CD4-positive, alpha-beta T cell treated with Interleukin-21 for 1 hour (primary cell): ENCODE results near the gene IGSF21.
"Not testable (repeated sequence)": the region's sequence is repeated elsewhere in the genome, so short reads cannot be mapped to it uniquely, and the experiment has no call there.

Experiments
- DNase-seq: peaks from one replicate; pipeline ENCODE4 v3.0.0-alpha.2; 2020

The IGSF21 gene

GRCh38 chr1:18340787-18341186, 233.2 kb downstream of the IGSF21 start:
- DNase-seq: no peak

GRCh38 chr1:18341291-18342069, 233.9 kb downstream of the IGSF21 start:
- no peak for DNase-seq

- no peak for DNase-seq
Measured at GRCh38 chr1:18342744-18343143, 235.1 kb downstream of the IGSF21 start.

- no peak for DNase-seq
Measured at GRCh38 chr1:18343581-18343980, 236.0 kb downstream of the IGSF21 start.

GRCh38 chr1:18344755-18345154, 237.2 kb downstream of the IGSF21 start:
- DNase-seq: no peak

GRCh38 chr1:18347559-18347958, 240.0 kb downstream of the IGSF21 start:
- DNase-seq: no peak

GRCh38 chr1:18348354-18348753, 240.8 kb downstream of the IGSF21 start:
- no peak for DNase-seq

- no peak for DNase-seq
Measured at GRCh38 chr1:18350747-18351146, 243.1 kb downstream of the IGSF21 start.

GRCh38 chr1:18351735-18352134, 244.1 kb downstream of the IGSF21 start:
- DNase-seq: no peak

- no peak for DNase-seq
Measured at GRCh38 chr1:18352636-18353265, 245.2 kb downstream of the IGSF21 start.

- DNase-seq: no peak
Measured at GRCh38 chr1:18353528-18353927, 245.9 kb downstream of the IGSF21 start.

- DNase-seq: no peak
Measured at GRCh38 chr1:18353992-18354391, 246.4 kb downstream of the IGSF21 start.

- DNase-seq: no peak
Measured at GRCh38 chr1:18354612-18355011, 247.0 kb downstream of the IGSF21 start.

- DNase-seq: no peak
Measured at GRCh38 chr1:18357622-18358230, 250.1 kb downstream of the IGSF21 start.

GRCh38 chr1:18358600-18358999, 251.0 kb downstream of the IGSF21 start:
- no peak for DNase-seq

GRCh38 chr1:18360251-18360650, 252.7 kb downstream of the IGSF21 start:
- DNase-seq: no peak

- no peak for DNase-seq
Measured at GRCh38 chr1:18362150-18362549, 254.6 kb downstream of the IGSF21 start.

- DNase-seq: no peak
Measured at GRCh38 chr1:18363436-18363835, 255.8 kb downstream of the IGSF21 start.

GRCh38 chr1:18365099-18365705, 257.6 kb downstream of the IGSF21 start:
- DNase-seq: no peak

GRCh38 chr1:18372505-18372904, 264.9 kb downstream of the IGSF21 start:
- not testable (repeated sequence) for DNase-seq

- no peak for DNase-seq
Measured at GRCh38 chr1:18373151-18373550, 265.6 kb downstream of the IGSF21 start.

GRCh38 chr1:18373882-18374493, 266.4 kb downstream of the IGSF21 start:
- DNase-seq: no peak

- DNase-seq: no peak
Measured at GRCh38 chr1:18376661-18377060, 269.1 kb downstream of the IGSF21 start.
